Testis (tissue), 3 donors: ENCODE data around the gene SDK2. TPM values are rescaled to one million over a fixed set of nuclear protein-coding genes. Genes with fewer than 3 reads are reported as not detected.

Experiments
- DNase-seq: peaks from one replicate; pipeline ENCODE4 v3.0.0-alpha.2; 2019
- H3K27ac ChIP-seq, 2 donors: fragments of 200-600 bp; sonication (generic); one replicate each; pipeline ENCODE4 v1.5.1; 2019
- H3K27me3 ChIP-seq: fragments of 200-600 bp; sonication (generic); one replicate; pipeline ENCODE4 v1.5.1; 2019
- H3K36me3 ChIP-seq: fragments of 200-600 bp; sonication (generic); one replicate; pipeline ENCODE4 v1.5.1; 2017; ENCODE audit warnings: low read depth; ENCODE audit errors: missing control alignments
- H3K4me1 ChIP-seq: fragments of 200-600 bp; sonication (generic); one replicate; pipeline ENCODE4 v1.5.1; 2019
- H3K4me3 ChIP-seq, 2 donors: fragments of 200-600 bp; sonication (generic); one replicate each; pipeline ENCODE4 v1.5.1; 2017 to 2019
- H3K9me3 ChIP-seq: fragments of 200-600 bp; sonication (generic); one replicate; pipeline ENCODE4 v1.5.1; 2017
- POLR2A ChIP-seq: fragments of 450-650 bp; IDR thresholded peaks from one replicate; pipeline ENCODE4 v1.6.1; 2017; ENCODE audit warnings: antibody characterized with exemption, mild to moderate bottlenecking, moderate library complexity
- WGBS, 2 donors: methylation state at CpG; one replicate each; pipeline ENCODE4 v1.1.5; 2018; 5-methylcytosine and 5-hydroxymethylcytosine counted together
- intact Hi-C: fragments of 100-400 bp; cut with DNase I; formaldehyde crosslinking; loops from one replicate; pipeline ENCODE4 v1.15.1; 2023; ENCODE audit warnings: low total_unique reads
- polyA plus RNA-seq: library from polyadenylated mRNA; stranded (reverse); fragments of 350-450 nt; fragmentation: Illumina TruSeq; extraction: RNeasy Lipid Tissue Mini Kit (QIAGEN cat#74804); gene quantifications from one replicate; pipeline ENCODE4 v1.2.3, GENCODE V29; 2014; ENCODE audit warnings: low read depth, low replicate concordance; ENCODE audit not compliant: insufficient read depth
- total RNA-seq, 2 donors: library from RNA; depleted of rRNA; stranded (reverse); fragments of >200 nt; gene quantifications; one replicate each; pipeline ENCODE4 v1.2.3, GENCODE V29; 2016
- TF ChIP-seq, protein P1 (sequence below), 3 experiments: fragments of 450-650 bp in 2 of 3; fragments of 200-600 bp in 1 of 3; sonication (generic) in 1 of 3; IDR thresholded peaks; one replicate each; pipeline ENCODE4 v1.5.1; 2016 to 2019; ENCODE audit warnings: antibody characterized with exemption in 3 of 3, mild to moderate bottlenecking in 2 of 3, moderate library complexity in 1 of 3

Gene SDK2
- total and polyA plus RNA-seq, 3 donors from 2014 or later: 36.9 to 63.4 (median 55.4) TPM

DNA sequence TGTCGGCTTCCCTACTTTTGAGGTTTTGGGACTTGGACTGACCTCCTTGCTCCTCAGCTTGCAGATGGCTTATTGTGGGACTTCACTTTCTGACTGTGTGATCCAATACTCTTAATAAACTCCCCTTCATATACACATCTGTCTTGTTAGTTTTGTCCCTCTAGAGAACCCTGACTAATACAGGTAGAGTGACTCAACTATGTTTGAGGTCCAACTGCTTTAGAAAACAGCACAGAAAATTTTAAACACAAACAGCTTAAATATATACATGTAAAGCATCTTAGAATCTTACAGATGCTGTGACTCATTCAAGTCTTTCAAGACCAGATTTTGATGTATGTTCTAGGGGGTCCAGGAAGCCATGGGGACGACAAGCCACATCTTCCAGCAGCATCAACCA is 11.7 kb downstream of the SDK2 start:
- H3K4me3 ChIP-seq: no peak overlapping the region
- WGBS, 2 donors: 86 to 100% methylated on average over 2 of the region's 2 CpGs
- TF ChIP-seq POLR2A: no peak
- TF ChIP-seq, protein P1, sequence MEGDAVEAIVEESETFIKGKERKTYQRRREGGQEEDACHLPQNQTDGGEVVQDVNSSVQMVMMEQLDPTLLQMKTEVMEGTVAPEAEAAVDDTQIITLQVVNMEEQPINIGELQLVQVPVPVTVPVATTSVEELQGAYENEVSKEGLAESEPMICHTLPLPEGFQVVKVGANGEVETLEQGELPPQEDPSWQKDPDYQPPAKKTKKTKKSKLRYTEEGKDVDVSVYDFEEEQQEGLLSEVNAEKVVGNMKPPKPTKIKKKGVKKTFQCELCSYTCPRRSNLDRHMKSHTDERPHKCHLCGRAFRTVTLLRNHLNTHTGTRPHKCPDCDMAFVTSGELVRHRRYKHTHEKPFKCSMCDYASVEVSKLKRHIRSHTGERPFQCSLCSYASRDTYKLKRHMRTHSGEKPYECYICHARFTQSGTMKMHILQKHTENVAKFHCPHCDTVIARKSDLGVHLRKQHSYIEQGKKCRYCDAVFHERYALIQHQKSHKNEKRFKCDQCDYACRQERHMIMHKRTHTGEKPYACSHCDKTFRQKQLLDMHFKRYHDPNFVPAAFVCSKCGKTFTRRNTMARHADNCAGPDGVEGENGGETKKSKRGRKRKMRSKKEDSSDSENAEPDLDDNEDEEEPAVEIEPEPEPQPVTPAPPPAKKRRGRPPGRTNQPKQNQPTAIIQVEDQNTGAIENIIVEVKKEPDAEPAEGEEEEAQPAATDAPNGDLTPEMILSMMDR (IDR thresholded peaks at IDR 0.05): no peak
- no peaks in the 10 kb centered on the region for H3K4me1 ChIP-seq
- no peak overlapping the region for H3K27ac ChIP-seq
- H3K27me3 ChIP-seq: no peaks in the 10 kb centered on the region
- intact Hi-C loops: no loop called here
- no peak for DNase-seq
- H3K9me3 ChIP-seq: no peaks in the 10 kb centered on the region
- H3K36me3 ChIP-seq: no peaks in the 10 kb centered on the region

DNA sequence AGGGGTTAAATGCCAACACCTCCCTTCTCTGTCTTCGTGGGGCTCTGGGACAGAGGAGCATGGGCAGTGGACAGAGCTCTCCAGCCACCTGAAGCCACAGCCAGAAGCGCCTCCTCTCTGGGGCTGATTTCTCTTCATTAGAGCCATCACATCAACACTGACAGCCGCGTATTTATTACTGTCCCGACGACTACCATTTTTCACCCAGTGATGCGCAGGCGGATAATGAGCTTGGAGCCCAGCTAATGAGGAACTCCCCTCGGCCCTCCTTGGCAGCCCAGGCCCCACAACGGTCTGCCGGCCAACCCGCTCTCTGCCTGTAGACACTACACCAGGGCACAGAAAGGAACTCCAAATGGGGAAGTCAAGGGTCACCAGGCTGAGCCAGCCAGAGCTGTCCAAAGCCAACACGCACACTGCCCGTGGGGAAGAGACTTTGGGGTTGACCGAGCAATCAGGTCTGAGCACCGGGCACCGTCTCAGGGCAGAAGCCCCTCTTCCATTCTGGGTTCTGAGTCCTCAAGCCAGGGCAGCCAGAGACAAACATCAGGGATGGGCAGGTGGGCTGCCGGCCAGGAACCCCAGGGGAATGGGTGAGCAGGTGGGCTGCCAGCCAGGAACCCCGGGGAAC is 13.2 kb downstream of the SDK2 start:
- intact Hi-C loops: no loop called here
- DNase-seq: no peak
- no peaks in the 10 kb centered on the region for H3K27me3 ChIP-seq
- TF ChIP-seq POLR2A: no peak
- TF ChIP-seq, protein P1 (IDR thresholded peaks at IDR 0.05): no peak
- no peak overlapping the region for H3K27ac ChIP-seq
- no peak overlapping the region for H3K4me3 ChIP-seq
- H3K9me3 ChIP-seq: no peaks in the 10 kb centered on the region
- H3K4me1 ChIP-seq: no peaks in the 10 kb centered on the region
- WGBS, 2 donors: 74 to 82% methylated on average over 19 of the region's 19 CpGs
- H3K36me3 ChIP-seq: no peaks in the 10 kb centered on the region

DNA sequence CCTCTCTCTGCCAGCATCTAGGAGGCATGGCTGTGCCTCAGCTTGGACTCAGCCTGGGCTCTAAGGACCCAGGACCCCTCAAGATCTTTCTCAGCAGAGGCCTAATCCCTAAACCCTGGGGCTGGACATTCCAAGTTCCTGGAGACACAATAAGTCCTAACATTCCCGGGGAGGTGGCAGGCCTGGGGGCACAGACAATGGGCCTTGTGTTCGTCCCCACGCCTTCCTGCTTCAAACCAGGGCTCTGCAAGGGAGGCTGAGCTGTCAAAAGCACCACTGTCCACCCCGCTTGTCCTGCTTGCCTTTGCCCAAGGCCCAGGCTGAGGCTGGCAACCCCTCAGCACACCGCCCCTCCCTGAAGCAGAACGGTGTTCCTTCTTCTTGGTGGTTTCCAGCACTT is 13.7 kb downstream of the SDK2 start:
- TF ChIP-seq, protein P1 (IDR thresholded peaks at IDR 0.05): no peak
- TF ChIP-seq POLR2A: no peak
- no peak overlapping the region for H3K27ac ChIP-seq
- DNase-seq: peak; percentile 40
- H3K36me3 ChIP-seq: no peaks in the 10 kb centered on the region
- H3K27me3 ChIP-seq: no peaks in the 10 kb centered on the region
- H3K4me1 ChIP-seq: no peaks in the 10 kb centered on the region
- no peak overlapping the region for H3K4me3 ChIP-seq
- H3K9me3 ChIP-seq: no peaks in the 10 kb centered on the region
- 76 to 96% methylated on average over 4 to 6 of the region's 6 CpGs for WGBS, 2 donors
- intact Hi-C loops: no loop called here

DNA sequence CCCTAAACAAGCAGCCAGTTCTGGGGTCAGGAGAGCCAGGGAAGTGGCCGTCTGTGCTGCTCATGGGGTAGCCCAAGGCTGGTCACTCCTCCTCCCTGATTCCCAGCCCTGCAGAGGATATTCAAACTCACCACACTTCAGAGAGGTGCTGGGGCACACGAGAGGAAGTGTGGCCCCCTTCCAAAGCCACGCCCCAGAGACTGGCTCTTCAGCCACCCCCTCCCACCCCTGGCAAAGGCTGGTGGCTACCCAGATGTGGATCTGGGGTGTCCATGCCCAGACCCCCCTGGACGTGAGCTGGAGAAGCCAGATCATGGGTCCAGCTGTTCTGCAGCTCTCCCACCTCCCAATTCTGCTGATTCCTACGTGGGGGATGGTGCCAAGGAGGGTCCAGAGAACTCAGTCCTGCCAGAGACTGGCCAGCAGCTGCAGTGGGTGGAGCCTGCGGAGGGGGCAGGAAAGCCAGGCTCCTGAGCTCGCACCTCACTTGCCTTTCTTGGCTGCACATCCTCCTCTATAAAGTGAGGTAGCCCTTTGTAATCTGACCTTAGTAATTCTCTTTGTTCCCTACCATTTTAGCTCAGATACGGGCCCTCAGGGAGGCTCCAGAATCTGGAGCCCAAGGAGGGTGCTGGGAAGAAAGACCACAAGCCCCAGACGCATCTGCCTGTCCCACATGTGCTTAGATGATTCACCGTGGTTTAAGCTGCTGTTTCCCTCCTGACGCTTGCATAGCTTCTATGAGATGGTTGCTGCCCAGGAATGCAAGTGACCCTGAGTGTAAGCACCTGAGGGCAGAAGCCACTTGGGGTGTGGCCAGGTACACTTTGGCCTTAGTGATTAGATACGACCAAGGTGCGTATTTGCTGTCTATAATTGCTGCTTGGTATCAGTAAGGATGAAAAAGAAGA is 15.3 kb downstream of the SDK2 start:
- no peak for TF ChIP-seq POLR2A
- TF ChIP-seq, protein P1 (IDR thresholded peaks at IDR 0.05): no peak
- no peaks in the 10 kb centered on the region for H3K36me3 ChIP-seq
- no peaks in the 10 kb centered on the region for H3K4me1 ChIP-seq
- intact Hi-C loops: no loop called here
- no peak for DNase-seq
- H3K9me3 ChIP-seq: no peaks in the 10 kb centered on the region
- H3K27ac ChIP-seq: no peak overlapping the region
- 73 to 83% methylated on average over 13 of the region's 13 CpGs for WGBS, 2 donors
- H3K4me3 ChIP-seq: no peak overlapping the region
- H3K27me3 ChIP-seq: no peaks in the 10 kb centered on the region
